IPS-NIHi11 (cell line): Measurements from ENCODE around the gene CCHCR1.

Experiments used
- DNase-seq: peaks from one replicate; pipeline ENCODE4 v3.0.0; 2012; ENCODE audit warnings: mixed read lengths, low spot score

Gene CCHCR1

GRCh38 chr6:31107052-31107451 is 50.5 kb downstream of the CCHCR1 start:
- DNase-seq, result no peak

- DNase-seq, result no peak
These were observed 54.5 kb downstream of the CCHCR1 start for GRCh38 chr6:31103136-31103535.

- DNase-seq, result no peak
These were observed 59.1 kb downstream of the CCHCR1 start for GRCh38 chr6:31098449-31098938.

GRCh38 chr6:31096656-31097055 is 60.9 kb downstream of the CCHCR1 start:
- DNase-seq, result no peak

- no peak for DNase-seq
These were observed 61.4 kb downstream of the CCHCR1 start for GRCh38 chr6:31096215-31096614.

- DNase-seq, result no peak
These were observed 63.2 kb downstream of the CCHCR1 start for GRCh38 chr6:31094389-31094881.

GRCh38 chr6:31092769-31093505 is 64.7 kb downstream of the CCHCR1 start:
- no peak for DNase-seq
